IMR-90 (cell line): ENCODE data around the gene DZIP3. TPM values are rescaled to one million over a fixed set of nuclear protein-coding genes. Genes with fewer than 3 reads are reported as not detected.

Experiments used
- ATAC-seq: fragments of 200-7000 bp; cut with Tn5 transposase; 2 replicates; pipeline ENCODE4 v1.9.1; 2020; ENCODE audit warnings: low read depth, mild to moderate bottlenecking, moderate library complexity
- BruUV-seq: library from RNA; stranded (reverse); fragments of 400-500 nt; replicated peaks from 2 replicates; lab custom pipeline; 2021; lab: Mats Ljungman, UMichigan
- CTCF ChIA-PET: fragments of 300-600 bp; formaldehyde crosslinking; extraction: SDS; loops from one replicate; lab custom pipeline; 2021; ENCODE audit warnings: antibody characterized with exemption; lab: Yijun Ruan, JAX
- POLR2A ChIA-PET: fragments of 300-600 bp; sonication (Branson Sonifier 250); formaldehyde crosslinking; loops from one replicate; lab custom pipeline; 2022; ENCODE audit warnings: antibody characterized with exemption; ENCODE audit not compliant: unreplicated experiment; lab: Charles Lee
- DNase-seq: peaks from one replicate; pipeline ENCODE4 v3.0.0; 2013
- H2AFZ ChIP-seq: replicated peaks from 2 replicates; pipeline ENCODE3; 2013; ENCODE audit warnings: low read length, mild to moderate bottlenecking; ENCODE audit not compliant: poor library complexity
- H2AK5ac ChIP-seq: 2 replicates; pipeline ENCODE4 v1.6.1; 2013; ENCODE audit warnings: low read depth, low read length, inconsistent platforms
- H2AK9ac ChIP-seq: replicated peaks from 2 replicates; pipeline ENCODE3; 2013; ENCODE audit warnings: mild to moderate bottlenecking, low read depth, low read length, moderate library complexity; ENCODE audit not compliant: poor library complexity
- H2BK120ac ChIP-seq: 2 replicates; pipeline ENCODE4 v1.6.1; 2013; ENCODE audit warnings: low read depth, low read length, inconsistent platforms
- H2BK15ac ChIP-seq: 3 replicates; pipeline ENCODE4 v1.6.1; 2013; ENCODE audit warnings: low read depth, low read length, inconsistent platforms
- H2BK20ac ChIP-seq: 2 replicates; pipeline ENCODE4 v1.6.1; 2013; ENCODE audit warnings: low read depth, mild to moderate bottlenecking, inconsistent platforms, low read length, moderate library complexity
- H2BK5ac ChIP-seq: 2 replicates; pipeline ENCODE4 v1.6.1; 2013; ENCODE audit warnings: mild to moderate bottlenecking, low read depth, low read length, inconsistent platforms; ENCODE audit not compliant: poor library complexity, severe bottlenecking
- H3K14ac ChIP-seq: replicated peaks from 2 replicates; pipeline ENCODE4 v1.6.1; 2013; ENCODE audit warnings: low read depth, low read length, inconsistent platforms
- H3K18ac ChIP-seq: 2 replicates; pipeline ENCODE4 v1.6.1; 2013; ENCODE audit warnings: low read depth, low read length, control low read depth
- H3K23ac ChIP-seq: 2 replicates; pipeline ENCODE4 v1.6.1; 2013; ENCODE audit warnings: low read depth, low read length, inconsistent platforms
- H3K27ac ChIP-seq: 2 replicates; pipeline ENCODE4 v1.5.1; 2013; ENCODE audit warnings: mild to moderate bottlenecking, control low read depth, low read length; ENCODE audit not compliant: insufficient read depth
- H3K27me3 ChIP-seq: 2 replicates; pipeline ENCODE4 v1.6.1; 2013; ENCODE audit warnings: low read length; ENCODE audit not compliant: control insufficient read depth, insufficient read depth
- H3K36me3 ChIP-seq: 2 replicates; pipeline ENCODE4 v1.6.1; 2013; ENCODE audit warnings: low read length, mixed read lengths; ENCODE audit not compliant: control insufficient read depth, insufficient read depth
- H3K4ac ChIP-seq: 2 replicates; pipeline ENCODE4 v1.6.1; 2013; ENCODE audit warnings: low read depth, low read length, inconsistent platforms
- H3K4me1 ChIP-seq: 2 replicates; pipeline ENCODE4 v1.6.1; 2013; ENCODE audit warnings: low read length, mixed read lengths; ENCODE audit not compliant: control insufficient read depth, insufficient read depth
- H3K4me2 ChIP-seq: 2 replicates; pipeline ENCODE4 v1.6.1; 2013; ENCODE audit warnings: low read depth, mild to moderate bottlenecking, control low read depth, low read length, moderate library complexity
- H3K4me3 ChIP-seq: 2 replicates; pipeline ENCODE4 v1.5.1; 2013; ENCODE audit warnings: low read depth, mild to moderate bottlenecking, control low read depth, low read length, moderate library complexity; ENCODE audit not compliant: insufficient read depth
- H3K56ac ChIP-seq: 2 replicates; pipeline ENCODE4 v1.6.1; 2013; ENCODE audit warnings: low read length, inconsistent platforms; ENCODE audit not compliant: insufficient read depth; ENCODE audit errors: extremely low read depth
- H3K79me1 ChIP-seq, 2 experiments: 2 replicates each; pipeline ENCODE4 v1.6.1; 2013; ENCODE audit warnings: low read length in 2 of 2, inconsistent platforms in 1 of 2, low read depth in 1 of 2
- H3K9ac ChIP-seq: 2 replicates; pipeline ENCODE4 v1.6.1; 2013; ENCODE audit warnings: low read depth, low read length, control low read depth
- H3K9me1 ChIP-seq: 2 replicates; pipeline ENCODE4 v1.6.1; 2013; ENCODE audit warnings: low read length, inconsistent platforms; ENCODE audit not compliant: insufficient read depth
- H3K9me3 ChIP-seq: 2 replicates; pipeline ENCODE4 v1.6.1; 2013; ENCODE audit warnings: low read length; ENCODE audit not compliant: control insufficient read depth, insufficient read depth
- H4K20me1 ChIP-seq: 2 replicates; pipeline ENCODE4 v1.6.1; 2013; ENCODE audit warnings: low read length, inconsistent platforms; ENCODE audit not compliant: insufficient read depth
- H4K5ac ChIP-seq: 2 replicates; pipeline ENCODE4 v1.6.1; 2013; ENCODE audit warnings: mild to moderate bottlenecking, low read depth, low read length, control low read depth
- H4K8ac ChIP-seq, 2 experiments: 2 replicates each; pipeline ENCODE4 v1.6.1; 2013; ENCODE audit warnings: low read depth in 2 of 2, low read length in 2 of 2, control low read depth in 1 of 2, inconsistent platforms in 1 of 2
- H4K91ac ChIP-seq: 2 replicates; pipeline ENCODE4 v1.6.1; 2013; ENCODE audit warnings: low read depth, low read length, inconsistent platforms; ENCODE audit not compliant: insufficient read depth
- BHLHE40 ChIP-seq: fragments of 150-350 bp; IDR thresholded peaks from 2 replicates; pipeline ENCODE4 v1.6.1; 2016; ENCODE audit warnings: mild to moderate bottlenecking, low read depth, low read length
- CHD1 ChIP-seq: IDR thresholded peaks from 2 replicates; pipeline ENCODE4 v1.6.1; 2012; ENCODE audit warnings: low read depth, low read length, improper control_type of control experiment
- FOS ChIP-seq: fragments of 150-350 bp; IDR thresholded peaks from 2 replicates; pipeline ENCODE4 v1.6.1; 2016; ENCODE audit warnings: low read depth, low read length
- MAZ ChIP-seq: IDR thresholded peaks from 2 replicates; pipeline ENCODE4 v1.6.1; 2012; ENCODE audit warnings: low read depth, mild to moderate bottlenecking, low read length, improper control_type of control experiment, moderate library complexity, borderline replicate concordance
- MXI1 ChIP-seq: IDR thresholded peaks from 2 replicates; pipeline ENCODE4 v1.6.1; 2012; ENCODE audit warnings: low read depth, mild to moderate bottlenecking, low read length, moderate library complexity, borderline replicate concordance
- NFE2L2 ChIP-seq: fragments of 150-350 bp; IDR thresholded peaks from 2 replicates; pipeline ENCODE4 v1.6.1; 2016; ENCODE audit warnings: low read depth, mild to moderate bottlenecking, low read length
- POLR2A ChIP-seq: IDR thresholded peaks from 2 replicates; pipeline ENCODE4 v1.6.1; 2012; ENCODE audit warnings: mild to moderate bottlenecking, low read depth, low read length
- RFX5 ChIP-seq: IDR thresholded peaks from 2 replicates; pipeline ENCODE4 v1.8.0; 2012; ENCODE audit warnings: low read depth, mild to moderate bottlenecking, low read length, moderate library complexity
- SMC3 ChIP-seq: fragments of 150-350 bp; IDR thresholded peaks from 2 replicates; pipeline ENCODE4 v1.6.1; 2016; ENCODE audit warnings: low read depth, mild to moderate bottlenecking, antibody characterized with exemption, low read length, moderate library complexity
- WGBS, 2 experiments: methylation state at CpG; one replicate each; pipeline versions ENCODE4 v1.1.5 to v1.1.7; 2013; ENCODE audit warnings: missing lambda C conversion rate in 2 of 2; ENCODE audit not compliant: insufficient read length in 1 of 2; ENCODE audit errors: extremely low coverage in 2 of 2; 5-methylcytosine and 5-hydroxymethylcytosine counted together
- dilution Hi-C: fragments of 300-500 bp; cut with HindIII; formaldehyde crosslinking; loops from one replicate; pipeline ENCODE4 v1.14.3; 2018; ENCODE audit warnings: low sequenced_read_pairs; ENCODE audit not compliant: unreplicated experiment
- in situ Hi-C: fragments of 300-500 bp; cut with MboI; formaldehyde crosslinking; loops from 3 replicates; pipeline ENCODE4 v1.14.3; 2019; ENCODE audit warnings: low sequenced_read_pairs, inconsistent platforms, mixed read lengths
- intact Hi-C: fragments of 100-400 bp; cut with micrococcal nuclease; formaldehyde crosslinking; loops from 2 replicates; pipeline ENCODE4 v1.10.0; 2022
- polyA plus RNA-seq, 3 experiments: library from polyadenylated mRNA; depleted of rRNA; stranded (reverse); fragments of >200 nt; gene quantifications; 2 replicates each; pipeline ENCODE4 v1.2.3, GENCODE V29; 2012; ENCODE audit warnings: low replicate concordance in 1 of 3
- total RNA-seq: library from RNA; depleted of rRNA; stranded (reverse); fragments of >200 nt; gene quantifications from 2 replicates; pipeline ENCODE4 v1.2.3, GENCODE V29; 2012
- TF ChIP-seq, protein P1 (sequence below): conservative IDR thresholded peaks from 2 replicates; pipeline ENCODE4 v1.5.1; 2012; ENCODE audit warnings: mild to moderate bottlenecking, low read depth, low read length, improper control_type of control experiment
- TF ChIP-seq, protein P2 (sequence below): fragments of 150-350 bp; IDR thresholded peaks from 2 replicates; pipeline ENCODE4 v1.6.1; 2016; ENCODE audit warnings: low read depth, mild to moderate bottlenecking, low read length, moderate library complexity, borderline replicate concordance

Gene DZIP3
- total and polyA plus RNA-seq, 2 of the 4 experiments (the other 2 are of a cell fraction): 7.0 to 9.9 TPM

DNA sequence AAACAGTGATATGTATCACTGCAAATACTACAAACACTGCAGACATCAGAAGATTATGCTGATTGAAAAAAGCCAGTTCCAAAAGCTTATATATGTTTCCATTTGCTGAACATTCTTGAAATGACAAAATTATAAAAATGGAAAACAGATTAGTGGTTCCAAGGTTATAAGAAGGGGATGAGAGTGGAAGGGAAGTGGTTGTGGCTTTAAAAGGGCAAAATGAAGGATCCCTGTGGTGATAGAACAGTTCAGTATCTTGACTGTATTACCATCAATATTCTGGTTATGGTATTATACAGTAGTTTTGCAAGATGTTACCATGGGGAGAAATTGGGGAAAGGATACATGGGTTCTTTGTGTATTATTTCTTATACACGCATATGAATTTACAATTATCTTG is 77.8 kb downstream of the DZIP3 start:
- no peak for DNase-seq
- no peak overlapping the region for H3K4me3 ChIP-seq
- no peak overlapping the region for H3K56ac ChIP-seq
- no peak overlapping the region for H2BK15ac ChIP-seq
- no peak overlapping the region for H2AK5ac ChIP-seq
- H2AK9ac ChIP-seq: no peak overlapping the region
- no peak overlapping the region for H3K4me2 ChIP-seq
- in situ Hi-C loops: no loop called here
- H3K9me1 ChIP-seq: no peaks in the 10 kb centered on the region
- H2BK120ac ChIP-seq: no peak overlapping the region
- no peaks in the 10 kb centered on the region for H3K79me1 ChIP-seq
- intact Hi-C loops: loop anchor here (5.0 kb wide), 1 partner anchor 150 kb away; no protein-coding TSS in a partner anchor
- dilution Hi-C loops: no loop called here
- H3K27ac ChIP-seq: no peak overlapping the region
- H2BK20ac ChIP-seq: no peak overlapping the region
- no peak overlapping the region for H4K5ac ChIP-seq
- BruUV-seq: no TSS peak
- H3K18ac ChIP-seq: no peak overlapping the region
- no peak overlapping the region for H3K4ac ChIP-seq
- no peak overlapping the region for H2BK5ac ChIP-seq
- no CpG with 5 or more reads among the region's 1 CpG for WGBS, 2 experiments
- H3K36me3 ChIP-seq: no peaks in the 10 kb centered on the region
- no peak overlapping the region for H3K23ac ChIP-seq
- no peak overlapping the region for H3K14ac ChIP-seq
- no peak overlapping the region for H4K8ac ChIP-seq
- ChIA-PET POLR2A (no interaction called here), CTCF (interaction anchor here (0.6 kb wide), 1 partner anchor 12 kb away, joined by 3 read pairs; no protein-coding TSS in a partner anchor)
- TF ChIP-seq BHLHE40: no peak
- no peak for TF ChIP-seq NFE2L2
- TF ChIP-seq, protein P1, sequence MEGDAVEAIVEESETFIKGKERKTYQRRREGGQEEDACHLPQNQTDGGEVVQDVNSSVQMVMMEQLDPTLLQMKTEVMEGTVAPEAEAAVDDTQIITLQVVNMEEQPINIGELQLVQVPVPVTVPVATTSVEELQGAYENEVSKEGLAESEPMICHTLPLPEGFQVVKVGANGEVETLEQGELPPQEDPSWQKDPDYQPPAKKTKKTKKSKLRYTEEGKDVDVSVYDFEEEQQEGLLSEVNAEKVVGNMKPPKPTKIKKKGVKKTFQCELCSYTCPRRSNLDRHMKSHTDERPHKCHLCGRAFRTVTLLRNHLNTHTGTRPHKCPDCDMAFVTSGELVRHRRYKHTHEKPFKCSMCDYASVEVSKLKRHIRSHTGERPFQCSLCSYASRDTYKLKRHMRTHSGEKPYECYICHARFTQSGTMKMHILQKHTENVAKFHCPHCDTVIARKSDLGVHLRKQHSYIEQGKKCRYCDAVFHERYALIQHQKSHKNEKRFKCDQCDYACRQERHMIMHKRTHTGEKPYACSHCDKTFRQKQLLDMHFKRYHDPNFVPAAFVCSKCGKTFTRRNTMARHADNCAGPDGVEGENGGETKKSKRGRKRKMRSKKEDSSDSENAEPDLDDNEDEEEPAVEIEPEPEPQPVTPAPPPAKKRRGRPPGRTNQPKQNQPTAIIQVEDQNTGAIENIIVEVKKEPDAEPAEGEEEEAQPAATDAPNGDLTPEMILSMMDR: no peak
- no peak for TF ChIP-seq RFX5
- TF ChIP-seq, protein P2, sequence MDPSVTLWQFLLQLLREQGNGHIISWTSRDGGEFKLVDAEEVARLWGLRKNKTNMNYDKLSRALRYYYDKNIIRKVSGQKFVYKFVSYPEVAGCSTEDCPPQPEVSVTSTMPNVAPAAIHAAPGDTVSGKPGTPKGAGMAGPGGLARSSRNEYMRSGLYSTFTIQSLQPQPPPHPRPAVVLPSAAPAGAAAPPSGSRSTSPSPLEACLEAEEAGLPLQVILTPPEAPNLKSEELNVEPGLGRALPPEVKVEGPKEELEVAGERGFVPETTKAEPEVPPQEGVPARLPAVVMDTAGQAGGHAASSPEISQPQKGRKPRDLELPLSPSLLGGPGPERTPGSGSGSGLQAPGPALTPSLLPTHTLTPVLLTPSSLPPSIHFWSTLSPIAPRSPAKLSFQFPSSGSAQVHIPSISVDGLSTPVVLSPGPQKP: no peak
- TF ChIP-seq MAZ: no peak
- TF ChIP-seq CHD1: no peak
- no peak for TF ChIP-seq SMC3
- TF ChIP-seq MXI1: no peak
- TF ChIP-seq FOS: no peak
- no peak for TF ChIP-seq POLR2A
- no peak overlapping the region for H4K91ac ChIP-seq
- no peak overlapping the region for H3K9ac ChIP-seq
- no peaks in the 10 kb centered on the region for H3K4me1 ChIP-seq
- H2AFZ ChIP-seq: no peak overlapping the region
- ATAC-seq: no peak
- no peaks in the 10 kb centered on the region for H3K9me3 ChIP-seq
- H3K27me3 ChIP-seq: no peaks in the 10 kb centered on the region
- H4K20me1 ChIP-seq: no peaks in the 10 kb centered on the region
